ENCODE data around the gene TTC27.

GRCh38 chr2:32738939-32739338, 111.1 kb downstream of the TTC27 start:
- TF ChIP-seq CTCF (optimal IDR thresholded peaks at IDR 0.05 in 1 of 3, IDR thresholded peaks at IDR 0.05 in 1 of 3, conservative IDR thresholded peaks at IDR 0.05 in 1 of 3; ENCODE audit: extremely low read depth in 1 of 3, insufficient read depth in 2 of 3, low read length in 3 of 3) (no peak), EZH2 (IDR thresholded peaks at IDR 0.05; ENCODE audit: low read length) (no peak)

Data from keratinocyte (primary cell).